Activated CD4-positive, CD25-positive, alpha-beta regulatory T cell treated with anti-CD3 and anti-CD28 coated beads, Interleukin-2, amount 50 U/mL, for 72 hours (primary cell): Measurements from ENCODE around the gene AJAP1.
A peak's percentile ranks its signal among the peaks of the same experiment; 100 is the strongest.

Experiments
- DNase-seq: peaks from one replicate; pipeline ENCODE4 v3.0.0; 2021

AJAP1 gene

DNA sequence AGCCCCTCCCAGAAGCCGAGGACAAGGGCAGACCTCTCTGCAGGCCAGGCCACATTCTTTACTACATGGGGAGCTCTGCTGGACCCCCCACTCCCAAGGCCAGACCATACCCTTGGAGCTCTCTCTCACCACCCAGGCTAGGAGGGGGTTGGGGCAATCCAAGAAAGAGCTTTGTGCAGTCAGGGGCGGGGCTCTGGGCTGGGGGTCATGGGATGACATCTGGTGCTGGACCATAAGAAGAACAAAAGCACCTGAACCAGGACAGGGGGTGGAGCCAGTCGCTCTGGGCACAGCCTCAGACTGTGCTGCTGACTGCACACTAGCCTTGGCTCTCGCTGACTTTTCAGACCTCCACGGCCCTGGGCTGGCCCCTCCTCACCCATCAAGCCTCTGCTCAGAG lies 23.1 kb upstream of the AJAP1 start:
- DNase-seq, result no peak

DNA sequence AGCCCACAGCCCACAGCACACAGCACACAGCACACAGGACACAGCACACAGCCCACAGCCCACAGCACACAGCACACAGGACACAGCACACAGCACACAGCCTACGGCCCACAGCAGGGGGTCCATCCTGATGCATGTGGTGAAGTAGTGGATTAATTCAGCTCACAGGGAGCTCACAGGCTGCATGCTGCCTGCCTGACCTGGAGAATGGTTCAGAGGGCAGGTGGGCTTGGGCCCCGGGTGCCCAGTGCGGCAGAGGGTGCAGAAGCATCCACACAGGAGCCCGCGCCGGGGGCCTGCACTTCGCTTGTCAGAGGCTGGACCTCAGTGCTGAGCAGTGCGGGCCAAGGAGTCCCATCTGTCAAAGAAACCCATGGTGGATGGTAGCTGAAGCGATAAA lies 21.1 kb upstream of the AJAP1 start:
- DNase-seq, result no peak

DNA sequence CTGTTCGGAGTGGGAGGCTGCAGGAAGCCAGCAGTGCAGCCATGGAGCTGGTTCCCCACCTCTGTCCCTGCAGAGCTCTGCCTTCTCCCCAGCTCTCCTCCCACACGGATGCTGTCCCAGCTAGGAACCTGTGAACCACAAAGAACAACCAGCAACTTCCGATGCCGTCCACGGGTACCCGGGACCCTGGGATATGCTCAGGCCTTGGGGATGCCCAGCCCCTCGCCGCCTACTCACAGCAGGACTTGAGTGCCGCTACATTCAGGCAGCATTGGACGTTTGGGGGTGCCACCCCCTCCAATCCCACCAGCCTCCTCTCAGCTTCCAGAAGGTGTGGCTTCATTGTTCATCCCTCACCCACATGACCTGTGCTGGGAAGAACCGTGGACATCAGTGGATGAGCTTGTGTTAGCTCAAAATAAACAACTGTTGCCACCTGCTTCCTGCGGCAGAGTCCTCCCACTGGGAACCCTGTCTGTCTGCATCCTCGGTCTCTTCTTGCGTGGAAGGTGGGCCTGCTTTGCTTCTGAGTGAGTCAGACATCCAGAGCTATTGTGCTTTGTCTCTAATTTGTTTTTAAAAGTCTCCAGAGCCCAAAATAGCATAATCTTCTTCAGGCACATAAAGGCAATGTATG lies 20.1 kb upstream of the AJAP1 start:
- DNase-seq, result no peak

DNA sequence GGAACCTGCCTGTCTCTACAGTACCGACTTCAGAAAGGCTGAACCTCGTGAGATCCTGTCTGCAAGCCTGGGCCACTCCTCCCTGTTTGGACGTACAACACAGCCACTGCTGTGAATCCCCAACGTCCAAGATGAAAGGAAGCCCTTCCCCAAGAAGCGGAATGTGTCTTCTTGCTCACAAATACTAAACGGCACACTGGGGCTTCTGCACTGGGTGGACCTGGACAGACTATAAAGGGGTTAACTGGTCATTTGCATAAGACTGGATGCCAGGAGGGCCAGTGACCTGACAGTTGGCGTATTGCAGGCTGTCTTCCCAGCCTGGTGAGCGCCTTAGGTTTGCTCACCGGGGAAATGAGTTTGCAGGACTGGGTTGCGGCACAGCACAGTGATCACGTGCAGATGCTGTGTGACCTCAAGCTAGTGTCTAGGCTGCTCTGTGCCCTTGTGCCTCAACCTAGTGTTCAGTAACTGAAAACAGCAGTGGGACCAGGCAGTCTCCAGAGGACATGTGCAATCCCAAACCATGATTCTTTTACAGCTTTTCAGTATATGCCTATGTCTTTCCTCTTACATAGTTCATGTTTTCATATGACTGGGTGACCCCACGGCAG lies 19.5 kb upstream of the AJAP1 start:
- no peak for DNase-seq

DNA sequence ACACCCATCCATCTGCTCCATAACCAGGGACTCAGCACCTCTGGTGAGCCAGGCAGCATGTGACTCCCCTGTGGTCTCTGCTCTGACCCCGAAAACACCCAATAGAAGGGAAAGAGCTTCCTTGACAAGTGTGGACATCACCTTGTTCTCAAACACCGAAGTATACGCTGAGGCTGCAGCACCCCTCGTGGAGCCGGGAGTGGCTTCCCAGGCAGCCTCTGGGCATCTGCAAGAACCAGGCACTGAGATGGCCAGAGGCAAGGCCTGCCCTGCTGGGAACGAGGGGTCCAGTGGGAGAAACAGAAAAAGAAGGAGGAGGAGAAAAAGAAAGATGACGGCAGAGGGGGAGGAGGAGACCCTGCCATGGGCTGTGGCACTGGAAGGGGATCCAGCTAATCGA lies 18.2 kb upstream of the AJAP1 start:
- DNase-seq, result no peak

DNA sequence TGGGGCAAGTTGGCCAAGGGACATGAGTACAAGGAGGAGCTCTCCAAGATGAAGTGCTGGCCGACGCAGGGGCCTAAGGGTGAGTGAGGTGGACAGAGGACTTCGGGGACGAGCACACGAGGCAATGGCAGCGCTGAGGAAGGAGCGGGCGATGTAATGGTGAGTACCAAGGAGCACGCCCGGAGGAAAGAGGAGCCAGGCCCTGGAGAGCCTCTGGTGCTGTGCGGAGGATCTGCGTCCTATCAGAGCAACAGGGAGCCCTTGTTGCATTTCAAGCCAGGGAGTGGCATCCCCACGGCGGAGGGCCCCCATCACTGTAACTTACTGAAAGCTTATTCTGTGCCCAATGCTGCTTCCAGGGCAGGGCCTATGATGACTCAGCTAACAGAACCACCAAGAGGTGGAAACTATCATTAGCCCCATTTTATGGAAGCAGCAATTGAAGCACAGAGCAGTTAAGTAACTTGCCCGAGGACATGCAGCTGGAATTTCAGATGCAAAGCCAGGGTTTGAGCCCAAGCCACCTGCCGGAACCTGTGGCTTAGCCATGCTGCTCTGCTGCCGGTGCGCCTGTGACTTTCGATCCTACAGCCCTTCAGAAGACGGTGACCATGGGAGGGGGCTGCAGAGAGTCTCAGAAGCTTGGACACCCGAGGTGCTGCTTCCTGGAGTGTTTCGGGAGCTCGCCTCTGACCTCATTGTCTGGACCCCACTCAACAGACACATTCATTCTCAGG lies 17.6 kb upstream of the AJAP1 start:
- DNase-seq, result no peak

DNA sequence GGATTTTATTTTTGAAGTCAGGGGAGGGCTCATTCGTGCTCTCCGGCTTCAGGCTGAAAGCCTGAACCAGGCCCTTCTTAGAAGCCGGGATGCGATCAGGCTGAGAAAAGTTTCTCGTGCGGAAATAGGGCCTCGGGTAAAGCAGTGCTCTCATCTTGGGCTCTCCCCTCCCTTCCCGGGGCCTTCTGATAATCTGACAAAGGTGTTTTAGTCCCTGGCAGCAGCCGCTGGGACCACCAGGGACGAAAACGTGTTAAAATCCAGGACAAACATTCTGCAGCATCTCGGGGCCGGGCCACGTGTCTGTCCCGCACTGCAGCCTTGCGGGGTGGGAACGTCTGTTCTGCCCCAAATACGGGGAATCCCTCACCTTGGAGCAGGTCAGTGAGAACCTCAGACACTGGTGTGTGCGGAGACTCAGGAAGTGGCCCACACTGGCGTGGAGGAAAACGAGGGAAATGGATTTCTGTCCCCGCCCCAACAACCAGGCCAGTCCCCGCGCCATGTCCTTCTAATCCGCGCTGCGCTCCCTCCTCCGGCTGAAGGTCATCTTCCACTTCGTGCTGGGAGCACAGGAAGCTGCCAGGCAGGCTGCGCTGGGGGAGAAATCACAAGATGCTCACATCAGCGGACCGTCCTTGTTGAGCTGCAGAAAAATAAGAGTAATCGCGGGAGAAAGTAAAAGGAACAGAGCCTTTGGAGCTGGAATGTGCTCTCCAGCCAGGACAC lies 16.6 kb upstream of the AJAP1 start:
- DNase-seq, result no peak

DNA sequence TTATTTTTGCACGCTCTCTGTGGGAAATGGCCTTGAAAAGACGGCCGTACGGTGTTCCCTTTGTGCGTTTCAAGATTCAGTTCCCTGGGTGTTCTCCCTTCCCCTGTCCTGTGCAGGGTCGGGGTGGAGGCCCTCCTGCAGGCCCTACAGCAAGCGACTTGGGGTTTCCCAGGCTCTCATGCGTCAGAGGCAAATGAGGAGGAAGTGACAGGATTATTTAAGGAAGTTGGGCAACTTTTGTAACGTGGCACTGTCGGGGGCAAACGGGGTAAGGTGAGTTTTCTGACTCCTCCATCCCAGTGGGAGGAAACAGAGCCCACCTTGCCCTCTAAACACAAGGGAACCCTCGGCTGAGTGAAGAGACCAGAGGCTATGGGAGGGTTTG lies 16.1 kb upstream of the AJAP1 start:
- DNase-seq, result no peak

DNA sequence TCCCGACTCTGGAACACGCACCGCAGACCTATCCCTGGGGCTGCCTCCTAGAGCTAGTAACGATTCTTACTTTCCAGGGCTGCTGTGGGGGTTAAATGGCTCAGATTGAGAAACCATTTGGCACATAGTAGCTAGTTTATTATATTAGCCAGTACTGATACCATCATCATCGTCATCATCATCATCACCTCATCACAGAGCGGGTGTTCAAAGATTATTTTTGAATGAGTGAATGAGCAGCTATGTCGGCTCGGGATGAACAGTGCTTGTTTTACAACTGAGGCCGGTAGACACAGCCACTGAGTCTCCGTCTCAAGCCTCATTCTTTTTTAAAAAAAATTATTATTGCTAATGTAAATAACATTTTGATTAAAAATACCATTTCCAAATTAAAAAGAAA lies 13.5 kb upstream of the AJAP1 start:
- DNase-seq, result no peak

DNA sequence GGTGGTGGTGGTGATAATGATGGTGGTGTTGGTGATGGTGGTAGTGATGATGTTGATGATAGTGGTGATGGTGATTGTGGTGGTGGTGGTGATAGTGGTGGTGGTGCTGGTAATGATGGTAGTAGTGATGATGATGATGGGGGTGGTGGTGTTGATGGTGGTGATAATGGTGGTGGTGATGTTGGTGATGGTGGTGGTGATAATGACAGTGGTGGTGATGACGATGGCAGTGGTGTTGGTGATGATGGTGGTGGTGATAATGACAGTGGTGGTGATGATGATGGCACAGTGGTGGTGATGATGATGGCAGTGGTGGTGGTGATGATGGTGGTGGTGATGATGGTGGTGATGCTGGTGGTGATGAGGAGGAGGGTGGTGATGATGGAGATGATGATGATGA lies 7.0 kb upstream of the AJAP1 start:
- no peak for DNase-seq

DNA sequence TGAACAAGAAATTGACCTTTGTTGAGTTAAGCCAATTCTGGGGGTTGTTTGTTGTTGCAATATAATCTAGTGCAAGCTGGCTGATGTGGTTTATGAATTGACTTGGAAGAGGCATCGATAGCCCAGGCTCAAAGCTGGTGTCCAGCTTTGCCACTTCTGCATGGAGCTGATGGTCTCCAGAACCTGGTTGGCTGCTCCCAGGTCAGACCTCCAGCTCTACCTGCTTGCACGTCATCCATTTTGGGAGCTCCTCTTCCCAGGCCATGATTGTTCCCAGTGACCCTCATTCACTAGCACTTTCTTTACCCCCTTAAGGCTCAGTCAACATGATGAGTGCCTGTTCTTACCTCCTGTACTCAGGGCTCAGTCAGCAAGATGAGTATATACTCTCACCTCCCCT lies 5.8 kb upstream of the AJAP1 start:
- DNase-seq, result no peak

DNA sequence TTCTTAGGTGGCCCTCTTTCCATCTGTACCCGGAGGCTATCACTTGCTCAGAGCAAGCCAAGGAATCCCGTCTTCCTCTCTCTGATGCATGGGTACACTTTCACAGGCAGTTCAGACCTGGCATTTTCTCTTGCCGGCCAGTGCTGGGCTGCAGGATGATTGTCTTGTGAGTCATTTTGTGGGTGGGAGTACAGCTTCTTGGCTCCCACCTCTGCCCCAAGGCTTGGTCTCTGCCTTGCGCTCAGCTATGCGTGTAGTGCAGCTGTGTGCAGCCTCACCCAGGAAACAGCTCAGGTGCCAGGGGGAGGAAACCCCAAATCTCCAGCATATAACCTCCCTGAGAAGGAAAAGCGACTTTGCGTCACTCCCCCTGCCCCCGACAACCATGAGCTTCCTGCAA lies 3.9 kb upstream of the AJAP1 start:
- no peak for DNase-seq

DNA sequence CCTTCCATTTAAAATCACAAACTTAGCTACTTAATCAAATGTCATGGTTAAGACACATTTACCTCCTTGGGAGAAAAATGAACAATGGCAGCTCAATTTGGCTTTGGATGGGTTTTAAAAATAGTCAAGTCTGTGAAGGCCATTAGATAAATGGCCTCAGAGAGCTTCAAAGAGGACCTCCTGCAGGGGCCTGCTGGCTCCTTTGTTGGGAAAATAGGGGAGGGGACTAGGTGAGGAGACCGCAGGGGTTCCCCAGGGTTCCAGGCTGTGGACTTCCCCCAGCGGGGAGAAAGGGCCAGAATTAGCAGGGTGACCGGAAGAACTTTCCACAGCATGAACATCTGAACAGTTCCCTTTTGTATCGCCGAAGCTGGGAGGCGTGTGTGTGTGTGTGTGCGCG lies 3.4 kb upstream of the AJAP1 start:
- no peak for DNase-seq

DNA sequence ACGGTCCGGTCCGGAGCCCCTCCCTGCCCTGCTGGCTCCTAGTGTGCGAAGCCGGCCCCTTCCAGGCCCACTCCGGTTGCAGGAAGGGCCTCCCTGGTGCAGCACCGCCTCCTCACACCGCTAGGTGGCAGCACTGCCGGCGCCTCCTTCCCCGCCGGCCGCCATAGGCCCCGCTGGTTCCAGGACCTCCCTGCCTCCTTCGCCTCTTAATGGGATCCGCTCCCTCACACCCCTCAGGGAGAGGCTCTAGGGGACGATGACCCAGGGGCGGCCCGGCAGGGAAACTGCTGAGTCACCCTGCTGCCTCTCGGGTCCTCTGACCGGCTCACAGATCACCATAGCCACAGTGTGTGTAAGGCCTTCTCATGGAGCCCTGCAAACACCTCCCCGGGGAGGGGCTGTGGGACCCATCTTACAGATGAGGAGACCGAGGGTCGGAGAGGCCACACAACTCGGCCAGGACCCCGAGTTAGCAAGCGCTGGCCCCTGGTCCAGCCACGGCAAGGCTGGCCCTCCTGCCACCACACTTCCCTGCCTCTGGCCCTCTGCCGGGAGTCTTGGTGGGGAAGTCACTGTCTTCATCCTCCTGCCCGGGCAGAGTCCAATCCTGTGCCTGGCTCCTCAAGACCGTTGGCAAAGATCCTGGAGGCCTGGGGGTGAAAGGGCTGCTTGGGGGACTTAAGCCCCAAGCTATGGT lies 1.6 kb upstream of the AJAP1 start:
- DNase-seq, result peak; percentile 74

DNA sequence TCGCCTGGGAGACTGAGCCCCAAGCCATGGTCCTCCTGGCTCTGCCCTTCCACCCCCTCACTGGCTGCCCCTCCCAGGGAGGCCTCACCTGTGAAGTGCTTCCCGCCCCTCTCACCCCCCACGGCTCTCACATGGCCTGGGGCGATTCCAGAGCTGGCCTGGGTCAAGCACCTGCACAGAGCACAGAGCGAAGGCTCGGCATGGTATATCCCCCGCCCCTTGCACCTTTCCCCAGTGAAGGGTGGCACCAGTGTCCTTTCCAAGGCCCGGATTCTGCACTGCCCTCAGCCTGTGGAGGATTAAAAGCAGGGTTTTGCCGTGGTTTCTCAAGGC lies 1.1 kb upstream of the AJAP1 start:
- no peak for DNase-seq

DNA sequence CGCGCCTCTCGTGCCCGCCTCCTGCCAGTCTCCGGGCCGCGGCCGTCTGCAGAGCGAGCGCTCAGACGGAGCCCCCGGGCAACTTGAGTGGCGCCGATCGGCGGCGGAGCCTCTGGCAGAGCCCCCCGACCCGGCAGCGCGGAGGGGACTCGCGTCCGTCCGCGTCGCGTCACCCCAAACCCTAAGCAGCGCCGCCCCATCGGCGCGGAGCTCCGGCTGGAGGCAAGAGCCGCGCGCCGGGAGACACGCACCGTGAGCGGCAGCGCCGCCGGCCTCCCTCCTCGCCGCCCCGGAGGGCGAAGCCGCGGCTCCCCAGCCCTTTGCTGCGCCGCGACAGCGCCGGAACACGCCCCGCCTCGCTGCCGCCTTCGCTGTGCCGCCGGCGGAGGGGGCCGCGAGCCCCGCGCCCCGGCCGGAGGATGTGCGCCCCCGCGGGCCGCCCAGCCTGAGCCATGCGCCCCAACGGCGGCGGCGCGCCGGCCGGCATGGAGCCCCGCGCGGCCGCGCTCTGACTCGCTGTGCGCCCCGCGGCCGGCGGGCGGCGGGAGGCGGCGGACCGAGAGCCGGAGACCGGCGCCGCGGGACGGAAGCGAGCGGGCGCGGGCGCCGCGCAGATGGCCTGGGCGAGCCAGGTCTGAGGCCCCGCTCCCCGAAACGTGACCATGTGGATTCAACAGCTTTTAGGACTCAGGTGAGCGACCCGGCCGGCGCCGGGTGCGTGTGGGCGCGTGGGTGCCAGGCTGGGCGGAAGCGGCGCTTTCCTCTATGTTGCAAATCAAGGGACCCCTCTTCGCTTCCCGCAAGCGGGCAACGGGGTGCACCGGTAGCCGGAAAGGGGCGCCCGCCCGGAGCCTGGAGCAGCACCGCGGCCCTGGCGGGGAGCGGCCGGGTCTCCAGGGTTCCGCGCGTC lies 610 bp downstream of the AJAP1 start:
- no peak for DNase-seq

DNA sequence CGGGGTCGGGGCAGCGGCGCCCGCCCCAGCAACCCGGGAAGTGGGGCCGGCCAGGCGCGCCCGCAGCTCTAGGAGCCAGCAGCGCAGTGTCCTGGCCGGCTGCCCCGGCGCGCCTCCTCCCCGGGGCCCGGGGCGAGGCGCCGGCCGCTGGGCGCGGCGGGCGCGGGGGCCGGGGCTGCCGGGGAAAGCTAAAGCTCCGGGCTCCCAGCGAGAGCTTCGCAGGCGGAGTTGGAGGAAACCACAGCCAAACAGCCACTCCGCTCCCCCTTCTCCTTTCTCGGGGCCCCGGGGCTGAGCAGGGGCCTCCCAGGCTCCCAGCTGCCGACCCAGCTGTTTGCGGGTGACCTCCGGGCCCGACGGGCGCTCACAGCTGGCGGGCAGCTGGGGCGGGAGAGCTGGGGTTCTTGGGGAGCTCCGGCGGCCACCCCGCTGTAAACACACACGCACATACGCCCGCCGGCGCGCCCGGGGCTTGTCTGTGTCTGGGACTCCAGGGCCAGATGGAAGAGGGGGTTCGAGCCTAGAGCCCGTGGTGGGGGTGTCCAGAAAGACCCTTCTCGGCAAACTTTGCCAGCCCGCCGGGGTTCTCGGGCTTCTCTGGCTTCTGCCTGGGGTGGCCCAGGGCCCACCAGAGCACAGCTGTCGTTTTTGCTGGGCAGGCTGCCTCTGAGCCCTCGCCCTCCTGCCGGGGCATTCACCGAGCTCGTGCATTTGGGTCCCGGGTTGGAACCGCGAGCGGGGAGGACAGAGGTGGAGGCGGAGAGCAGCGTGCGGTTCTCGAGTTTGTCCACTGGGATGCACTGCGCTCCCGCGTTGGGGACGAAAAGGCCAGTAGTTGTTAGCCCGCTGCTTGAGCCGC lies 1.5 kb downstream of the AJAP1 start:
- DNase-seq, result no peak

DNA sequence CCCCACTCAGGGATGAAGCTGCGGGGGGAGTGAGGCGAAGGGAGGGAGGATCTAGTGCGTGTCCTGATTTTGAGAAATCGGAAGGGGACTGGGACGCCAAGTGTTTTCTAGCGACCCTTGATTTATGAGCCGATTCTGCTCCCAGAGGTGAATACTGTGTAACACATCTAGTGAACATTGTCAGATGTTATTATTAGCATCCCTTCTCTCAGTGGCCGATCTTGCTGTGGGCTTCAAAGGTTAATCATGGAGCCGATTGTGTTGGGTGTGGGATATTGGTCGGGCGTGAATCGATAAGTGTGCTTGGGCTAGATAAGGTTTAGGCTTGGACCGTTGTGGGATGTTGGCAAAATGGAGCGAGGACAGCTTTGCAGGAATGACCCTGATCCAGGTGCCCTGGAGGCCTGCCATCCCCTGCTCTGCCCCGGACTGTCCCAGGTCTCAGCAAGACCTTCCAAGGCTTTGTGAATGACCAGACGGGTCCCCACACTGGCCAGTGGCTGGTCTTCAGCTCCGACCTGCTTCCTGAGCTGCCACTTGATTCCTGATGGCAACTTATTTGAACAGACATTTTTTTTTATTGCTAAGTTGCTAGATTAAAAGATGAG lies 2.2 kb downstream of the AJAP1 start:
- no peak for DNase-seq

DNA sequence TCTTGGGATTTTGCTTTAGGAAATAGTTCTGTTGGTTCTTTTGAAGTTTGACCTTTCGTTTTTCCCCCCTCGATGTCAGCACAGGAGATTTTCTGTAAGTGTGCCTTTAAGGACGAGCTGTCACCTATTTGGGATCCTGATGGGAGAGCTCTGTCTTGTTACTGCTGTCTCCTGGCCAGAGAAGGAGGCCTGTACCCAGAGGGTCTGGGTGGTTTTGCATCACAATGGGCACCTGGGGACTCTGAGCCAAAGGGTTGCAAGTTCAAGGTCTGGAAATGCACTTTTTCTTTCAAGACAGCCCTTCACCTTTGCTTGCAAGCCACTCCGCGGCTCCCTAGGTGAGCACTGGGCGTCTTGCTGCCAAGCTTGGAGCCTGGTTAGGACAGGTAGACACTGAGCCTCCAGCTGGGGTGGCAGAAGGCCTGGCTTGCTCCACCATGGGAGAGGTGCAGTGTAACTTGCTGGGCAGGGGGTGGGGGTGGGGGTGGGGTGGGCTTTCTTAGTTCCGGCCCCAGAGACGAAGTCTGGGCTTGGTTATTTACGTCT lies 2.9 kb downstream of the AJAP1 start:
- DNase-seq, result no peak

DNA sequence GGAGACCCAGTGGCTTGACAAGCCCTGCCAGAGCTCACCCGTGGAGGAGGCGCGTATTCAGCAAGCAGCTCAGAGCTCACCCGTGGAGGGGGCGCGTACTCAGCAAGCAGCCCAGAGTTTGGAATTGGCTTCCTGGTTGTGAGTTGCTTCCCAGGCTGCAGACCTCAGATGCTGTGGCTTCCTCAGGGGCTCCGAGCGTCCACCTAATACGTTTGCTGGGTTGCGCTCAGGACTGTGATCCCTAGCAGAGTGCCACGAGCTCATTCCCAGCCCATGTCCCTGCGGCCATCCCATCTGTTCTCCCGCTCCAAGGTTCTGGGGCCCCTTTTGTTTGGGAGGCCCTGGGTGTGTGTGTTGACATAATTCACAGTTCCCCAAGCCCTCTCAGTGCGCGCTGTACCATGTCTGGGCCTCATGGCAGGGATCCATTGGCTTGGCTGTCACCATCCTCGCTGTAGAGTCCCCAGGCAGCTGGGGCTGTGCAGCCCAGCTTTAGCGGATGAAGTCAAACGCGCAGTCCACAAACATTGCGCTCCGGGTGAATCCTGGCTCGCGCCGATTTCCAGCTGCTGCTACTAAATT lies 3.6 kb downstream of the AJAP1 start:
- no peak for DNase-seq
